Type B pancreatic cell (in vitro differentiated cells): ENCODE results near the gene ABRAXAS1. TPM values are rescaled to one million over a fixed set of nuclear protein-coding genes. Genes with fewer than 3 reads are reported as not detected.
A peak's percentile ranks its signal among the peaks of the same experiment; 100 is the strongest.

Experiments
- DNase-seq: peaks from one replicate; pipeline ENCODE4 v3.0.0; 2021; ENCODE audit warnings: mixed read lengths; ENCODE audit not compliant: unreplicated experiment; ENCODE audit errors: extremely low spot score
- H3K27ac Mint-ChIP-seq: 2 replicates; pipeline ENCODE4 v1.8.0; 2021; ENCODE audit warnings: mild to moderate bottlenecking, mixed read lengths
- H3K27me3 Mint-ChIP-seq: 2 replicates; pipeline ENCODE4 v1.8.0; 2021; ENCODE audit warnings: mixed read lengths
- H3K36me3 Mint-ChIP-seq: 2 replicates; pipeline ENCODE4 v1.8.0; 2021; ENCODE audit warnings: mixed read lengths
- H3K4me1 Mint-ChIP-seq: one replicate; pipeline ENCODE4 v1.8.0; 2021; ENCODE audit warnings: mixed read lengths; ENCODE audit not compliant: unreplicated experiment
- H3K4me3 Mint-ChIP-seq: 2 replicates; pipeline ENCODE4 v1.8.0; 2021; ENCODE audit warnings: mild to moderate bottlenecking, mixed read lengths
- H3K9me3 Mint-ChIP-seq: 2 replicates; pipeline ENCODE4 v1.8.0; 2021; ENCODE audit warnings: mixed read lengths
- total RNA-seq: library from RNA; stranded (reverse); gene quantifications from 2 replicates; pipeline ENCODE4 v1.2.1, GENCODE V29; 2021; ENCODE audit warnings: low replicate concordance
- TF ChIP-seq, protein P1 (sequence below): fragments of 200-600 bp; sonication (generic); conservative IDR thresholded peaks from 2 replicates; pipeline ENCODE4 v1.5.0; 2021; ENCODE audit warnings: antibody characterized with exemption, mild to moderate bottlenecking

The ABRAXAS1 gene
- total RNA-seq, 1 donor from 2014 or later, result 22.8 TPM

DNA sequence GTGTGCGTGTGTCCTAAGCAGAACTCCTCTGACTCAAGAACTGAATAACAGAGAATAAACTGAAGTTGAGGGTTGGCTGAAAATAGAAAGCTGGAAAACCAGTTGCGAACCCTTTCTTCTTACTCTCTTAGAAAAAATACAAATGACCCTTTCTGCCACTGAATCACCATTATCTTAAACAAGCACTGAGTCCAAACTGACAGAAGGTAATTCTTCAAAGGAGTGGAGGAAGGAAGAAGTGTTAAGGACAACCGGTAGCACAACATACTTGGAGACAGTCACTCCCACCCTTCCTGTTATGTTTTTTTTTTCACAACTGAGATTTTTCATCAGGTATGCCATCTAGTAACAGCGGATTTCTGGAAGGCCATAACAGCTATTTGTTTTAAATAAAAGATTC is 67.3 kb downstream of the ABRAXAS1 start:
- Mint-ChIP-seq H3K4me1 (peaks cover 9% of the 10 kb centered on the region), H3K27ac (peak overlapping the region; percentile 92), H3K36me3 (peaks cover 24% of the 10 kb centered on the region), H3K4me3 (peak overlapping the region; percentile 73), H3K9me3 (no peaks in the 10 kb centered on the region), H3K27me3 (no peaks in the 10 kb centered on the region)
- TF ChIP-seq, protein P1, sequence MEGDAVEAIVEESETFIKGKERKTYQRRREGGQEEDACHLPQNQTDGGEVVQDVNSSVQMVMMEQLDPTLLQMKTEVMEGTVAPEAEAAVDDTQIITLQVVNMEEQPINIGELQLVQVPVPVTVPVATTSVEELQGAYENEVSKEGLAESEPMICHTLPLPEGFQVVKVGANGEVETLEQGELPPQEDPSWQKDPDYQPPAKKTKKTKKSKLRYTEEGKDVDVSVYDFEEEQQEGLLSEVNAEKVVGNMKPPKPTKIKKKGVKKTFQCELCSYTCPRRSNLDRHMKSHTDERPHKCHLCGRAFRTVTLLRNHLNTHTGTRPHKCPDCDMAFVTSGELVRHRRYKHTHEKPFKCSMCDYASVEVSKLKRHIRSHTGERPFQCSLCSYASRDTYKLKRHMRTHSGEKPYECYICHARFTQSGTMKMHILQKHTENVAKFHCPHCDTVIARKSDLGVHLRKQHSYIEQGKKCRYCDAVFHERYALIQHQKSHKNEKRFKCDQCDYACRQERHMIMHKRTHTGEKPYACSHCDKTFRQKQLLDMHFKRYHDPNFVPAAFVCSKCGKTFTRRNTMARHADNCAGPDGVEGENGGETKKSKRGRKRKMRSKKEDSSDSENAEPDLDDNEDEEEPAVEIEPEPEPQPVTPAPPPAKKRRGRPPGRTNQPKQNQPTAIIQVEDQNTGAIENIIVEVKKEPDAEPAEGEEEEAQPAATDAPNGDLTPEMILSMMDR, result no peak
- no peak for DNase-seq

DNA sequence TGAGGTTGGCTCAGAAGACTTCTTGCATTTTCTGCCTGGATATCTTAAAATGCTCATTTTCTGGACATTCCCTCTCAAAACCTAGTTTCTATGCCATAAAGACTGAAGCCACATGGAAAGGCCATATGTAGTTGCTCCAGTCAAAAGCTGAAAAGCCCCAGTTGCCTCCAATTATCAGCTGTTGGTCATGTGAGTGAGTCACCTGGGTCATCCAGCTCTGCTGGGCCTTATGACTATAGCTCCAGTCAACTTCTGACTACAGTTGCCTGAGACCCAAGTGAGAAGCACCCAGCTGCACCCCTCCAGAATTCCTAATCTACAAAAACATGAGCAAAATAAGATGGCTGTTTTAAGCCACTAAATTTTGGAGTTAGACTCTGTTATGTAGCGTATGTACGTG is 71.2 kb downstream of the ABRAXAS1 start:
- Mint-ChIP-seq H3K9me3 (no peaks in the 10 kb centered on the region), H3K4me3 (no peak overlapping the region), H3K36me3 (peaks cover 18% of the 10 kb centered on the region), H3K27ac (peak overlapping the region; percentile 68), H3K27me3 (no peaks in the 10 kb centered on the region), H3K4me1 (peaks cover 9% of the 10 kb centered on the region)
- TF ChIP-seq, protein P1, result no peak
- no peak for DNase-seq

Other genes starting within 250 kb of the ABRAXAS1 start
- 16.5 and 18.8 TPM in 2 replicates for gene COQ2, start 200.3 kb downstream of the ABRAXAS1 start, total RNA-seq
- 17.6 and 87.8 TPM in 2 replicates for gene HPSE, start 150.3 kb downstream of the ABRAXAS1 start, total RNA-seq
- 18.0 and 20.8 TPM in 2 replicates for gene HELQ, start 29.3 kb downstream of the ABRAXAS1 start, total RNA-seq
- 47.8 and 50.1 TPM in 2 replicates for gene MRPS18C, start 29.0 kb downstream of the ABRAXAS1 start, total RNA-seq
- gene GPAT3, start 51.0 kb upstream of the ABRAXAS1 start, total RNA-seq, result 11.3 and 53.7 TPM in 2 replicates